GM19438 (cell line): Measurements from ENCODE around the gene TENM4.

Experiments
- ATAC-seq: cut with Tn5 transposase; IDR thresholded peaks from one replicate; pipeline ENCODE4 v1.9.1; 2021; ENCODE audit warnings: low read depth; ENCODE audit not compliant: unreplicated experiment

Gene TENM4

DNA sequence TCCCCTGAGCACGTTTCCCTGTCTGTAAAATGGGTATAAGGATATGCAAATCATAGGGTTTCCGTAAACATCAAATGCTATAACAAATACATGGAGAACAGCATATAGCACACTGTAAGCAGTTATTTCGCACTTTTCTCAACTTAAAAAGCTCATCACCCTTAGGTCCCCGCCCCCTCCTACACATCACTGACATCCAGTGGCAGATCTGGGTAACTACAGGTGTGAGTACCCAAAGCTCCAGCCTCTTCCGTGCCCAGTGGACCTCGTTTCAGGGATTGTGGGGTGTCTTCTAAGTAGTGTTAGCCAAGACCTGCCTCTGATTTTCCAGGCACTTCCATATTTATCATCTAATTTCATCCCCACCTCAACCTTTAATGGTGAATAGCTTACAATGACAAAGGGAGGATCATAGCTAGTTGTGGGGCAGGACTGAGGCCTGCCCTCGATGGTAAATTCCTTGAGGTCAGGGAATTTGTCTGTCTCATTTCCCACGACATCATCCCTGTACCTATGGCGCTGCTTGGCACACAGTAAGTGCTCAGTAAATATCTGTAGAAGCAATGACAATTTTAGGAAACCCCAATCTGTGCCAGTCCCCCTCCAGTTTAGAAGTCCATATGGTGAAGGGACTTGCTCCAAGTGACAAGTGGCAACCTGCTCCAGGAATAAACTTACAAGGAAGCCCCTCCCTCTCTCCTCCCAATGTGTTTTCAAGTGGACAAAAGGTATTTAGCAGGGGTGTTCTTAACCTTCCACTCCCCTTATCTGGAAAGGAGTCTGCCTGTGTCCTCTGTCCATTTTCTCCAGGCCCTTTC, 340.5 kb downstream of the TENM4 start:
- peak; percentile 84 for ATAC-seq

DNA sequence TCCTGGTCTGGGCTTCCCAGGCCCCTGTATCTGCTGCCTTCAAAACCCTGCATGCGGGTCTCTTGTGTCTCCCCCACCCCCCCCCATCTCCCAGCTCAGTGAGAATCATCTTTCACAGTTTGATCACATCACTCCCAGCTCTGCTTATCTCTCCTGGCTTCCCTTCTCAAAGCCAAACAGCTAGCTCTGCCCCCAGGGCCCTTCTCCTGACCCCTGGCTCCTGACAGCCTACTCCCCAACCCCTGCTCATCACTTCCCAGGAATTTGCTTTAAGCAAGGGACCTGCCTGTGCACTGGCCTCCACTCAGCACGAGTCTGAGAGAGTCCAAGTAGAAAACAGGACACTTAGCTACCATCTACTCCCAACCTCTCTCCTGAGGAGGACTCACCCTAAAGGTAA, 342.7 kb downstream of the TENM4 start:
- ATAC-seq: no peak

DNA sequence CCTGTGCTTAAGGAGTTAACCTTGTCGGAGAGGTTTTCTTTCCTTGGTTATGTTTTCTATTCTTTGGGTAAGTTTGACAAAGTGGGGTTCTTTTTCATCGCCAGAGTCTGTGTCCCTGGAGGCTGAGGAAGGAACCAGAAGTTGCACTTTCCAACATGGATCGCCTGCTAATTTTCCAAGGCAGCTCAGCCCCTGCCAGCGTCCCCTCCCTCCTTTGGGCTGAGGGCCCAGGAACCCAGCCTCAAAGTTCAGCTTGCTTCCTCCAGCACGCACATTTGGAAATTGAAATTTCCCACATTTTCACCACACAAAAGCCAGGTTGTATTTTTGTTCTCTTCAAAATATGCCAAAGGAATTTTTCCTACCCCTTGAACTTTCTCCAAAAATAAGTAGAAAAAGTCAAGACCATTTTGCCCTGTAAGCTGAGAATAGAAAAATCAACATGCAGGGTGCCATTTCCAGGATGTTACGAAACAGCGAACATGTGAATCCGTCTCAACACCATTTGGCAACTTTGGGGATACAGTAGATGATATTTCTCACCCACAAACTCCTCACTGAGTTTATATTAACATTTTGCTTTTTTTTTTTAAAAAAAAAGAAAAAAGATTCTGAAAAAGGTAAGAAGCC, 343.5 kb downstream of the TENM4 start:
- no peak for ATAC-seq

DNA sequence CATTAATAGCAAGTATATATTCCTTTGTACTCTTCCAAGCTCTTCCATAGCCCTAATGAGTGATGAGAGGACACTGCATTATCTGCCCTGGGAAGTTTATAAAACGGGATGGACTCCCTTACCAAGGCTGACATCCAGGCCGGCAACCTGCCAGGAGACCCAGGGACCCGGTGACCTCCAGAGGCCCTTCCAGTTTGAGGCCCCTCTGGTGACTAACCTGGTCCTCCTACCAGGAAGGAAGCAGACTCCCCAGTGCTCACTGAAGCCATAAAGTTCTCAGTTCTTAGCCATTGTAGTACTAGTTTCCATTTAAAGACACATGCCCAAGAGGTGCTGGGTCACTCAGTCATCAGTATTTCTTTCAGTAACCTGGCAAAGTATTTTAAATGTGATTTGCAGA, 345.4 kb downstream of the TENM4 start:
- no peak for ATAC-seq

DNA sequence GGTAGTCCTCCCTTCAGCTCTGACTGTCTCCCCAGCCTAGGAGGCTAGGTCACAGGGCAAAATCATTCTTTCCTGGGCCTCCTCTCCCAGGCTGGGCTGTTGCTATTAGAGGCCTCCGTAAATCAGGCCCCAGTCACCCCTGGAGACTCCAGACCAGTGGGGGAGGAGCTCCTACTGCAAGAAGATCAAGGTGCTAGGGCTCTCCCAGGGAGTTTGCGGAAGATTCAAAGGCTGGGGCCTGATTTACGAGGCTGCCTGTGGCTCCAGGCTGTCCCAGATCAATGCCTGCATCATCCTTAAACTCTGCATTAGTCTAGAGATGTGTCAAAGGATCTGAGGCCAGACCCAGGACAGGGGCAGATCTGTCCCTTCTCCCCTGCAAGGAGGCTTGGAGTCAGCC, 346.2 kb downstream of the TENM4 start:
- ATAC-seq: no peak

DNA sequence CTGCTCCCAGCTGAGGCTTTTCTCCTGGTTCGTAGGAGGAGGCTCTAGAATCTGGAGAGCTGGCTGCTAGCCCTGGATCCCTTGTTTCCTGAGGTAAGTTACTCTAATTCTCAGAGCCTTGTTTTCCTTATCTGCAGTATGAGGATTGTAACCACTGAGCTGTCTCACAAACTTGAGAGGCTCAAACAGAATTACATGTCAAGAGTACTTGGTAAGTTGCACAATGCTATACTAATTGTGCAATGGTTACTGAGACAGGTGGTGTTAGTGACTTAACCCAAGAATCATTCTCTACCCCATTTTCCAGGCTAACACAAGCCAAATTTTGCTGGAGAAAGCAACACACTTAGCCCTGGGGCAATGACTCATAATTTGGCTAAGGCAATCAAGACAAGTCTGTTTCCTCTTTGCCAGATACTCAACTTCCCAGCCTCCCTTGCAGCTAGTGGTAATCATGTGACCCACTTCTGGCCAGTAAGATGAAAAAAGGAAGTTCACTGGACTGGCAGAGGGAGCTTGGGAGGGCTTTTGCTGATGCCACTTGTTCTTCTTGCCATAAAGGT, 348.0 kb downstream of the TENM4 start:
- no peak for ATAC-seq

DNA sequence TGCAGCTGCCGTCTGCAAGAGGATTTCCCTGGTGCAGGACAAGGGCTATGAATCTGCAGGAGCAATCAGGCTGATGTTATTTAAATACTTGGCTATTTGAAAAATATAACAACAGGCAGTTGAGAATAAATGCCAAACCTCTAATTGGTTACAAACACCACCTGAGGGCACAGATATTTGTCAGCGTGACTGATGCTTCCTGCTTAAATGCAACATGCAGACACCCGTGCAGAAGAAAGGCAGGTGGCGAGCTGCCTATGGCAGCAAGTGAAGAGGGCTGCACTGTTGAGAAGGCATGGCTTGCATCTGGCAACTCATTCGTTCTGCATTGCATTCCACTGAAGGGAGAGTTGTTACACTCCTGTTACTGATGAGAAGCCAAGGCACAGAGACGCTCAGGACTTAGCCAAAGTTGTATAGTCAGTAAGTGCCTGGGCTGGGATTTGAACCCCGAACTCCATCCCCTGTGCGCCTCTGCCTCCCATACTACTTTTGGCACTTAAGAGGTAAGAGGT, 350.6 kb downstream of the TENM4 start:
- ATAC-seq: no peak

DNA sequence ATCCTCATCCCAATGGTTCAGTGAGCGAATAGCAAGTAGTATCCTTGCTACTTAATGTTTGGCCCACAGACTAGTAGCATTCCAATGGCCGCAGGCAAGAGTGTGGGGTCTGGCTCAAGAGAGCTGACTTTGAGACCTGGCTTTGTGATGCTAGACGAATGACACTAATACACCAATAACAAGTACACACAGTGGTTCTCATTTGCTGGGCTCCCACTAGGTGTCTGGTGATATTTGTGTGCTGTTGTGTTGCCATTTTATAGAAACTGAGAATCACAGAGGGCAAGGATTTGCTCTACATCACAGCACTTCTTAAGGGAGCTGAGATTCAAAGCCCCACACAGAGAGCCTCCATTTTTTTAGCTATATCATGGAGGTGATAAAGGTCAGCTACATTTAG, 351.2 kb downstream of the TENM4 start:
- ATAC-seq: no peak

DNA sequence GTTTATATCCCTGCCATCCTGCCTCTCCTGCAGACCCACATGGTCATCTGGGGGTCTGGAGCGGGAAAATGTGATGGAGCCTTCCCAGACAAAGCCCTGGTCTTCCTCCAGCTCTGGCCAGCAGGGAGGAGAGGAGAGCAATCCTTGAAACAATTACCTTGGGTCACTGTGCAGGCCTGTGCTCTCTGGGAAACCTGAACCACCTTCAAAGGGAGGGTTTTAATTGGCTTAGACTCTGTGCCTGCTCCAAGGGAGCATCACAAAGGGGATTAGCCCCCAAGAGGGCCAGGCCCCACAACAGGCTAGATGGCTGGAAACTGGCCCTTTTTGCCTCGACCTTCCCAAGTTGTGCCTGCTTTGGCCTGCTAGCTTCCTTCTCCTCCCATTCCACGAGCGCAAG, 351.9 kb downstream of the TENM4 start:
- ATAC-seq: no peak

DNA sequence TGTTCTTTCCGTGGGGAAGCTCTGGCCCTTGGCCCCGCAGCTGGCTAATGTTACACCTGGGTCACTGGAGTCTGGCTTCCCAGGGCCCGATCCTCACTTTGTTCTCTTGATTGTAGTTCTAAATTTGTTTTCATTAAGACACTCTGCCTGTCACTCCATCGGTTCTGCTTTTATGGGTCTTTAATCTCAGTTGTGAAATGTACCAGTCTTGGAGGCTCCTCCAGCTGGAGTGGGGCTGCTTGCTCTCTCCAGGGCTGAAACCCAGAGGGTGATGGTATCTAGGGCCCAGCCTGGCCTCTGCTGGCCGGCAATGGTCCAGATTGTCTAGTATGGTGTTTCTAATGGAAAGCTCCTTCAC, 352.9 kb downstream of the TENM4 start:
- no peak for ATAC-seq

DNA sequence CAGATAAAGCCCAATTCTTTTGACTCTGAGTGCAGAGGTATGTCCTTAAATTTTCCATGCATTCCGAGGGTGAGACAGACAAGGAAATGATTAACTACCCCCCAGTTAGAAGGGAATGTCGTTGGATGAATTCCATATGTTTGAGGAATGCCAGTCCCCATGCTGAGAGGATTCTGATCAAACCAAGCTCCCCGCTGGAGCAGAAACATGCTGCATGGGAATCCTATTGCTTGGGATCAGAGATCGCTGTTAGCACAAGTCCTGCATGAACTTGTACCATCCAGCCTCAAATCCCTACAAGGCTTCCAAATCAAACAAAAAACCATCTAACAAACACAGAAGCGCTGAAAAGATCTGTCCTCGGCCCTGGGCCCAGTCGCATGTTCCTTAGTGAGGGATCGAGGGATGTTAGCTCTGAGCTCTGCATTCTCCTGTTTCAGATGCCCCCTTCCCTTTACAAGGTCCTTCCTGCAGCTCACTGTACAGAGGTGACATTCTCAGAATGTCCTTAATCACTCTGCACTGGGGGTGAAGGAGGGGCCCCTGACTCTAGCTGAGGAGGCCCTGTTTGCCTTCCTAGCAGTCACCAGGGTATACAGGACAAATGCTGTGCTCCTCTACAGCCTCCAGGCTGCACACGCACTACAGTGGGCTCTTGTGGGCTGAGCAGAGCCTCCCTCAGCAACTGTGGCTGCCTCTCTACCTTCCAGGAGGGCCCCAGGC, 353.4 kb downstream of the TENM4 start:
- ATAC-seq: no peak

DNA sequence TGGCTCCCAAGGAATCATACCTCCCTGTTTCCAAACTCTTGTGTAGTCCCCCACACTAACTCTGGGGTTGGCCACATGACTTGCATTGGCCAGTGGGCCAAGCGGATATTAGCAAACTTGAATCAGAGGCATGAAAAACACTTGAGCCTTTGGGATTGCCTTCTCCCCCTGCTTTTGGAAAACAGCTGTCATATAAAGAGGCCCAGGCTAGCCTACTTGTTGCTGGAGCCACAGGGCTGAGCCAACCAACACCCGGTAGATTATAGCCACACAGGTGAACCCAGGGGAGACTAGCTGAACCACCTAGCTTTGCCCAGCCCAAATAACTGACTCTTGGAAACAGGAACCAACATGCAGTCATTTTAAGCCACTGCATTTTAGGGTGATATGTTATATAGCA, 354.8 kb downstream of the TENM4 start:
- no peak for ATAC-seq

DNA sequence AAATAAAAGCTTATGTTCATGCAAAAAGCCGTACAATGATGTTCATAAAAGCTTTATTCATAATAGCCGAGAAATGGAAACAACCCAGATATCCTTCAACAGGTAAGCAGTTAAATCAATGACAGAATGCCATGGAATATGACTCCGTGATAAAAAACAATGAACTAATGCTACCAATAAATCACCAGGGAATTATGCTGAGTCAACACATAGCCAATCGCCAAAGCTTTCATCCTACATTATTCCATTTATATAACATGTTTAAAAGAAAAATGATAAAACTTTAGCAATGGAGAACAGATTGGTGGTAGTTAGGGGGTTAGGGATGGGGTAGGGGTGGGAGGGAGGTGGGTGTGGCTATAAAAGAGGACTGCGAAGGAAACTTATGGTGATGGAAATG, 356.4 kb downstream of the TENM4 start:
- no peak for ATAC-seq

DNA sequence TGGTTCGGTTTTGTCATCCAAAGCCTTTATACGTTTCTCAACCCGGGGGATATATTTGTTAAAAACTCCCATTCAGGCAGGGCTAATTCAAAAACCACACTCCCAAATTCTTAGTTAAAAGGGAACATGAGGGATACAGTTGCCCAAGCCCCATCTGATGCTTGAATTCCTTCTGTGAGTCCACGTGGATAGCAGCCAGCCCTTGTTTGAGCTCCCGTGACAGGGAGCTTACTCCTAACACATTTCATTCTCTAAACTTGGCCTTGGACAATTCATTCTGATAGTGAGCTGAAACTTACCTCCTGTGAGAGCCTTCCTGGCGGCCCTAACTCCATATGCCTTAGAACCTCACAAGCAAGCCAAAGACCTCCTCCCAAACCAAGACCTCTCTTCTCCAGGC, 357.5 kb downstream of the TENM4 start:
- ATAC-seq: no peak

DNA sequence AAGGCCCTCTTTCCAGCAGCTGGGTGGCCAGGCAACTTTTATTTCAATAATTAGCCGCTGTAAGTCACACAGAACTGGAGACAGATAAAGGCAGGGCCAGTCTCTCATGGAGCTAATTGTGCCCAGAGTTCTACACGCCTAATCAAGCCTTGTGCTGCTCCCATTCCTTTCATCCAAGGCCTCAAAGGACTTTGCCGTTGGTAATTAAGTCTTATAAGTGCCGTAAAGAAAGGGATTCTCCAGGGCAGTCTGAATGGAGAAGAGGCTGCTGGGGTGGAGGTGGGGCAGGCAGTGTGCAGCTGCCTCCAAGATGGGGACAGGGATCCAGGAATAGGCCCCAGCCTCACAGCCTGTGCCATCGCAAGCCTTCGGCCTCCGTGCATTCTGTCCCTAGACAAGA, 357.9 kb downstream of the TENM4 start:
- no peak for ATAC-seq

DNA sequence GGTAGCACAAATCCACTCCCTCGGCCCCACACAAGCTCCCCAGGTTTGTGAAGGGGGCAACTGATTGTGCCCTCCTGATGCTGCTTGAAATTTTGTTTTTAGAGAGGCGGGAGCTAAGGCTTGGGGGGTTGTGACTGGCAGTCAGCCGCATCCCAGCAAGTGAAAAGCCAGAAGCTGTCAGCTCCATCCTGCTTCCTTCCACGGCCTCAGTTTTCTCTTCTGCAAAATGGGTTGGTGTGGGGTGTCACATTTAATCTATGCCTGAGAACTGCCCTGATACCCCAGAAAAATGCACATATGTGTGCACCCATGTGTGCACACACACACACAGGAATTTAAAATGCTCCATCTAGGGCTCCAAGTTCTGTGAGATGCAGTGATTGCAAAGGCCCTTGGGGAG, 358.6 kb downstream of the TENM4 start:
- no peak for ATAC-seq

DNA sequence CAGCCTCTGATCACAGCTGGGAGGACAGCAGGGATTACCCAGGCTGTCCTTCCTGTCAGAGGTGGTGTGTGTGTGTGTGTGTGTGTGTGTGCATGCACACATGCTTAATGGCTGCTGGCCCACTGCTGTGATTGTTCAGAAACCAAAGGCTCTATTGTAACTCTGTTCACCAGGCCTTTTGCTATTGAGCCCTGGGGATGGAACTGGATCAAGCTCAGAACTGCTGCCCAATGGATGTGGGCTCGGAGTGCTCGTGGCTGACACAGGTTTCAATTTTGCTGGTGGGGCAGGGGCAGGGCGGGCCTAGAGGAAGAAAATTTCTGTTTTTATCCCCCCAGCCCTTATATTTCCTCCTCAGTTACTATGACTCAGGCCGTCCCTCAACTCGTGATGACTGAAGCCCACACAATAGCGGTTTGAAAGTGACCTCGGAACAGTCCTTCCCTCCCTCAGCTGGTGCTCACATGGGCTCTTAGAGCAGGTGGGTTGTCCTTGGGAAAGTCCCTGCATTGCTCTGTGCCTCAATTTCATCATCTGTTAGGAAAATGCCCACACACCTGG, 359.3 kb downstream of the TENM4 start:
- no peak for ATAC-seq

DNA sequence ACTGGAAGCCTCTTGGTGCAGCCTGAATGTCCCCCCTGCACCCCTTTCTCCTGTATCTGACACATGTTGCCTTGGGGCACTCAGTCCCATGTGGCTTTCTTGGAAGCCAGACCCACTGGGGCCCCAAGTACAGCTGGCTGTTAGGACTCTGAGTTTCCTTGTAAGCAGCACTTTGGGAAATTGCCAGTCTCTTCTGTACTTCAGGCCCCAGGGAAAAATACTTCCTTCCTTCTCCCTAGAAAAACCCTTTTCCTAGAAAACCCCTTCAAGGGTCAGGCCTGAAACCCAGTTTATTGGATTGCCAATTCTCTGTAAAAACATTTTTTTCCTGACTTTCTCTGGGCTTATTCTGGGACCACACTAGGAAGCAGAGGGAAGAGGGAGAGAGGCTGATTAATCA, 360.3 kb downstream of the TENM4 start:
- ATAC-seq: no peak

DNA sequence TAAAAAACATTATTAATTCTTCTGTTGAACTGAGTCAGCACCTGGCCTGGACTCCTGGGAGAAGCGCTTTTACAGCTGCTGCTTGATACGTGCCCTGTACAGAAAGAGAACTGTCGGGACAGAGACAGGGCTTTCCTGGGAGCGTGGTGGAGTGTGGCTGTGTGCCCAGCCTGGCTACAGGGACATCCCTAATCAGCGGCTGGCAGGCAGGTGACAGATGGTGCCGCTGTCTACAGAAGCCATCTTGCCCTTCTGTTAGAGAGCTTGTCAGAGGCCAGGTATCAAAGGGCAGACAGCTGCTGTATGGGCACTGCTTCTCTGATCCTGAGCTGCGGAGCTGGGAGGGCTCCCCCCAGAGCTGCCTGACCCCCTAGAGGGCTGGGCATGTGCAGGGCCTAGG, 361.8 kb downstream of the TENM4 start:
- no peak for ATAC-seq

DNA sequence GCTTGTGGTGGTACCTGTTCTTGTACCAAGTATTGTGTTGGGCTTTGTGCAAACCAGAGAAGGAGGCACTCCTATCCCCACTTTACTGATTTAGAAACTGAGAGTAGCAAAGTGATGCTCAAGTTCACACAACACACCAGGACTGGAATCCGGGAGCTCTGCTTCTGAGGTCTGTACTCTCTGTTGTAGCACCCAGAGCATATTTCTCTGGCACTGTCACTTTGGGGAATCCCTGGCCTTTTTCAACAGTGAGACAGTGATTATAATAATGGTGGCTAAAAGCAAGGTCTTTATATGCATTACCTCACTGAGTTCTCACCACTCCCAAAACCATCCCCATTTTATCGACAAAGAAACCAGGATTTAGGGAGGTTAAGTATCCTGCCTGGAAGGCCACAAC, 362.4 kb downstream of the TENM4 start:
- no peak for ATAC-seq

DNA sequence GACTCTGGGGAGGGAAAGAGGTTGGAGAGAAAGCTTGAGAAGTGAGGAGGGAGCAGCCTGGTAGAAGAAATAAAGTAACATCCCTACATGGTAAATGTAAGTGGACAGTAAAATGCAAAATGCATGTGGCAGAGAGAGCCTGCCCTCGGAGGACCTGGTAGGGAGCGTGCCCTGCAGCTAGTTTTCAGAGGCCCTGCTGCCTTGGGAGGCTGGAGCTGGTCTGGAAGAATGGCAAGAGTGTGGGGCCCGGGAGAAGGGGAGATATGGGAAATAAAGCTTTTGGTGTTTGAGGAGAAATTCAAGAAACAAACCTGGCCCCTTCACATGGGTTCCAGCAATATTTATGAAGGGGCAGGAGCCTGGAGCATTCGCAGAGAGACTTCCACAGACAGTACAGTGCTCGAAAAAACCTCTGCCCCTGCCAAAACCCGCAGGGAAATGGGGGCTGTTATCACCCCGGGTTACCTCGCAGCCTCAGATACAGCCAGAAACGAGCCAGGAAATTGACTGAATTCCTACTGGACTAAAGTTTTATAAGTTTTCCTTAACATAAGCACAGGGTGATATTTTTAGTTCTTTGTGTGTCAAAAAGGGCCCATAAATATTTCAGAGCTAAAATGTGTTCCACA, 363.0 kb downstream of the TENM4 start:
- no peak for ATAC-seq
